Keratinocyte (primary cell): ENCODE measurements around the gene RPS19BP1. TPM values are rescaled to one million over a fixed set of nuclear protein-coding genes. Genes with fewer than 3 reads are reported as not detected.
"Not testable (repeated sequence)": the region's sequence is repeated elsewhere in the genome, so short reads cannot be mapped to it uniquely, and the experiment has no call there.

ENCODE experiments used
- DNase-seq: peaks from one replicate; pipeline ENCODE4 v3.0.0-alpha.2; 2011; ENCODE audit warnings: low read depth, missing footprints, low spot score
- FAIRE-seq: peaks from 2 replicates; lab custom pipeline; 2011; peaks lifted over from hg19 to GRCh38; lab: Jason Lieb, UNC
- H2AFZ ChIP-seq: 2 replicates; pipeline ENCODE4 v1.6.0; 2012; ENCODE audit warnings: low read length, control low read depth, inconsistent platforms; ENCODE audit not compliant: control insufficient read depth
- H3K27ac ChIP-seq: 2 replicates; pipeline ENCODE4 v1.5.1; 2011; ENCODE audit warnings: low read length; ENCODE audit not compliant: control insufficient read depth, insufficient read depth
- H3K27me3 ChIP-seq: 3 replicates; pipeline ENCODE4 v1.6.0; 2011; ENCODE audit warnings: low read length; ENCODE audit not compliant: control insufficient read depth, insufficient read depth; ENCODE audit errors: extremely low read depth
- H3K36me3 ChIP-seq, 2 experiments: 2 replicates in 1 of 2; 3 replicates in 1 of 2; pipeline ENCODE4 v1.5.1; 2011; ENCODE audit warnings: low read length in 2 of 2, mild to moderate bottlenecking in 1 of 2; ENCODE audit not compliant: control insufficient read depth in 2 of 2, insufficient read depth in 2 of 2; ENCODE audit errors: extremely low read depth in 1 of 2
- H3K4me1 ChIP-seq: 3 replicates; pipeline ENCODE4 v1.5.1; 2011; ENCODE audit warnings: low read length; ENCODE audit not compliant: control insufficient read depth, insufficient read depth; ENCODE audit errors: extremely low read depth
- H3K4me2 ChIP-seq: 3 replicates; pipeline ENCODE4 v1.6.0; 2011; ENCODE audit warnings: low read depth, low read length; ENCODE audit not compliant: control insufficient read depth, insufficient read depth; ENCODE audit errors: extremely low read depth
- H3K4me3 ChIP-seq, 3 experiments: fragments of 200-600 bp in 1 of 3; sonication (generic) in 1 of 3; 2 replicates in 2 of 3; 3 replicates in 1 of 3; pipeline ENCODE4 v1.5.1; 2011 to 2016; ENCODE audit warnings: low read length in 3 of 3, mild to moderate bottlenecking in 3 of 3, control low read depth in 2 of 3, inconsistent platforms in 1 of 3, low read depth in 1 of 3, mixed read lengths in 1 of 3, mixed run types in 1 of 3, moderate library complexity in 1 of 3; ENCODE audit not compliant: control insufficient read depth in 2 of 3, insufficient read depth in 2 of 3; ENCODE audit errors: extremely low read depth in 1 of 3
- H3K79me2 ChIP-seq: 2 replicates; pipeline ENCODE4 v1.6.0; 2012; ENCODE audit warnings: low read length; ENCODE audit not compliant: control insufficient read depth, insufficient read depth
- H3K9ac ChIP-seq: 3 replicates; pipeline ENCODE4 v1.6.0; 2011; ENCODE audit warnings: low read length; ENCODE audit not compliant: control insufficient read depth, insufficient read depth; ENCODE audit errors: extremely low read depth
- H3K9me1 ChIP-seq: 3 replicates; pipeline ENCODE4 v1.6.0; 2011; ENCODE audit warnings: low read length; ENCODE audit not compliant: control insufficient read depth, insufficient read depth; ENCODE audit errors: extremely low read depth
- H3K9me3 ChIP-seq: 2 replicates; pipeline ENCODE4 v1.5.1; 2012; ENCODE audit warnings: low read depth, low read length; ENCODE audit not compliant: control insufficient read depth
- H4K20me1 ChIP-seq: 3 replicates; pipeline ENCODE4 v1.6.0; 2011; ENCODE audit warnings: low read length; ENCODE audit not compliant: control insufficient read depth, insufficient read depth; ENCODE audit errors: extremely low read depth
- CTCF ChIP-seq, 3 experiments: IDR thresholded peaks in 1 of 3; conservative IDR thresholded peaks in 1 of 3; optimal IDR thresholded peaks in 1 of 3; 2 replicates in 2 of 3; 3 replicates in 1 of 3; pipeline versions ENCODE3 to v1.5.1; 2011; ENCODE audit warnings: low read length in 3 of 3, mild to moderate bottlenecking in 3 of 3, moderate library complexity in 2 of 3, control low read depth in 1 of 3, inconsistent platforms in 1 of 3; ENCODE audit not compliant: insufficient read depth in 2 of 3; ENCODE audit errors: extremely low read depth in 1 of 3
- EZH2 ChIP-seq: IDR thresholded peaks from one replicate; pipeline ENCODE4 v1.6.1; 2012; ENCODE audit warnings: inconsistent platforms, mild to moderate bottlenecking, low read length, moderate library complexity
- dilution Hi-C: fragments of 300-500 bp; cut with MboI; formaldehyde crosslinking; loops from one replicate; pipeline ENCODE4 v1.7.0; 2020; ENCODE audit warnings: low sequenced_read_pairs; ENCODE audit not compliant: extremely low pct_ligation_motif_present
- polyA plus RNA-seq, 5 experiments: library from polyadenylated mRNA; depleted of rRNA in 3 of 5; stranded (reverse) in 3 of 5; stranded (forward) in 1 of 5; unstranded in 1 of 5; fragments of >200 nt; gene quantifications; 1 replicate in 1 of 5; 2 replicates in 3 of 5; 3 replicates in 1 of 5; pipeline versions ENCODE4 v1.2.1 to v1.2.3, GENCODE V29; 2011 to 2012; ENCODE audit warnings: missing spikeins in 2 of 5, low read depth in 1 of 5, low replicate concordance in 1 of 5

Gene RPS19BP1
- polyA plus RNA-seq, 1 donor (not counting 4 experiments of a cell fraction or from before 2014, with no cell fraction given): 67.3 TPM

- Histone ChIP-seq H3K27ac (no peak overlapping the region), H3K27me3 (no peaks in the 10 kb centered on the region), H2AFZ (no peak overlapping the region), H3K4me1 (peaks cover 4% of the 10 kb centered on the region), H3K4me2 (no peak overlapping the region), H3K36me3 (peaks cover 41 to 50% of the 10 kb centered on the region in 2 experiments), H3K4me3 (no peak overlapping the region), H3K9me3 (no peaks in the 10 kb centered on the region), H3K79me2 (peaks cover 73% of the 10 kb centered on the region), H3K9ac (no peak overlapping the region), H4K20me1 (peaks cover 3% of the 10 kb centered on the region), H3K9me1 (no peaks in the 10 kb centered on the region)
- TF ChIP-seq CTCF (optimal IDR thresholded peaks at IDR 0.05 in 1 of 3, IDR thresholded peaks at IDR 0.05 in 1 of 3, conservative IDR thresholded peaks at IDR 0.05 in 1 of 3; ENCODE audit: extremely low read depth in 1 of 3, insufficient read depth in 2 of 3, low read length in 3 of 3) (no peak), EZH2 (no peak)
- no peak for DNase-seq
- dilution Hi-C loops: no loop called here
- FAIRE-seq: no peak
These were observed 24.2 kb downstream of the RPS19BP1 start for GRCh38 chr22:39508393-39508792.

- peaks cover 36 to 44% of the 10 kb centered on the region in 2 experiments for H3K36me3 ChIP-seq
- H3K27me3 ChIP-seq, H4K20me1 ChIP-seq, dilution Hi-C loops, H3K9ac ChIP-seq, H3K4me1 ChIP-seq, FAIRE-seq, H3K9me1 ChIP-seq, H3K4me3 ChIP-seq, DNase-seq, H3K4me2 ChIP-seq, H2AFZ ChIP-seq, H3K27ac ChIP-seq, H3K9me3 ChIP-seq: not testable (repeated sequence)
- peaks cover 82% of the 10 kb centered on the region for H3K79me2 ChIP-seq
These were observed 25.5 kb downstream of the RPS19BP1 start for GRCh38 chr22:39507021-39507420.

GRCh38 chr22:39504071-39504470 lies 28.5 kb downstream of the RPS19BP1 start:
- H3K4me3 ChIP-seq: no peak overlapping the region
- TF ChIP-seq EZH2 (no peak), CTCF (optimal IDR thresholded peaks at IDR 0.05 in 1 of 3, IDR thresholded peaks at IDR 0.05 in 1 of 3, conservative IDR thresholded peaks at IDR 0.05 in 1 of 3; ENCODE audit: extremely low read depth in 1 of 3, insufficient read depth in 2 of 3, low read length in 3 of 3) (no peak)
- no peak for DNase-seq
- no peak overlapping the region for H2AFZ ChIP-seq
- FAIRE-seq: no peak
- peaks cover 61% of the 10 kb centered on the region for H3K79me2 ChIP-seq
- H3K9me1 ChIP-seq: no peaks in the 10 kb centered on the region
- H3K4me2 ChIP-seq: no peak overlapping the region
- H3K9ac ChIP-seq: no peak overlapping the region
- H3K27ac ChIP-seq: no peak overlapping the region
- dilution Hi-C loops: no loop called here
- H3K4me1 ChIP-seq: peaks cover 18% of the 10 kb centered on the region
- H4K20me1 ChIP-seq: no peaks in the 10 kb centered on the region
- no peaks in the 10 kb centered on the region for H3K9me3 ChIP-seq
- peaks cover 22 to 28% of the 10 kb centered on the region in 2 experiments for H3K36me3 ChIP-seq
- no peaks in the 10 kb centered on the region for H3K27me3 ChIP-seq
